Stimulated activated CD8-positive, alpha-beta memory T cell treated with anti-CD3 and anti-CD28 coated beads, Interleukin-15, amount 100 ng/mL, for 4 hours (primary cell): ENCODE results near the gene BPIFB6.

Experiments used
- DNase-seq, 2 donors: peaks; one replicate each; pipeline ENCODE4 v3.0.0-alpha.2; 2020; ENCODE audit warnings: low read depth in 2 of 2

The BPIFB6 gene

DNA sequence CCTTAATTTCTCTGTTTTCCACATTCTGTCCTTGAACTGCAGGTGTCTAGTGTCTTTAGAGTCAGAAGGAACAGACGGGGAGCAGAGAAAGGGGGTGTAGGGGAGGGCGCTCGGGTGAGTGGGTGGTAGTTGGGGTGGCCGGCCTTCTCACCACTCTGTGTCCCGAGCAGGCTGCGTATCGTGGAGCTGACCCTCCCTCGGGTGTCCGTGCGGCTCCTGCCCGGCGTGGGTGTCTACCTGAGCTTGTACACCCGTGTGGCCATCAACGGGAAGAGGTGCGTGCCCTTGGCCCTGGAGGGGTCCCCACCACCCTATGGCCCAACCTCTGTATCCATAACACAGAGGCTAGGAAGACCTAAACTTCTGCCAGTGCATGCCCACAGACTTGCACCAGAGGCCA, 53.3 kb downstream of the BPIFB6 start:
- DNase-seq: no peak

GRCh38 chr20:33086052-33086722, 54.7 kb downstream of the BPIFB6 start:
- no peak for DNase-seq

DNA sequence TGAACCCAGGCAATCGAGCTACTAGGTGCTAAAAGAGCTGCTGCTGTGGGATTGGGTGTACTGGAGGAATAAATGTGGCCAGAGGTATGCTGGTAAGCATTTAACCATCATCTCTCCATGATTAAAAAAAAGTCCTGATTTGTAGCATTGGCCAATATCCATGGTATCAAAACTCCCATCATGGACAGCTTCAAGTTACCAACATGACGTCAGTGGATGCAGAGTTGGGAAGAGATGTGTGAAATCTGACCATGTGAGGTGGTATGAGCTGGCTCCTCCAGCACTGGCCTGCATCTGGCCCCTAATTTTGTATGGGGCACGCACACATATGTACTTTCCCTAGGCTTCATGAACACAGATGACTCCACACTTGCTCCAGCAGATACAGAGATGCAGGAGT, 59.7 kb downstream of the BPIFB6 start:
- no peak for DNase-seq

DNA sequence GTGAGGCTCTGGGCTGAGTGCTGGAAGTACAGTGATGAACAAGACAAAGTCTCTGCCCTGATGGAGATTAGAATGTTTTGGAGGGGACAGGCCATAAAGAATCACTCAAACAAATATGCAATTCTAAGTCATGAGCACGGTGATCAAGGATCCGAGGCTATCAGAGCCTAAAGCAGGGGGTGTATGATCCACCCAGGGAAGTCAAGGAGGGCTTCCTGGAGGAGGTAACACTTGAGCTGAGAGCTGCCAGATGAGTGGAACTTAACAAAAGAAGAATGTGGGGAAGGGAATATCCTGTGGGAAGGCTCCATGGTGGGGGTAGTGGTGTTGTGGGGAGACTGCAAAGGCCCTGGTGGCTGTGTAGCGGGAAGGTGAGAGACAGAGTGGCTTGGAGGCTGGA, 60.2 kb downstream of the BPIFB6 start:
- DNase-seq: no peak

GRCh38 chr20:33092361-33092760, 60.9 kb downstream of the BPIFB6 start:
- DNase-seq: no peak

DNA sequence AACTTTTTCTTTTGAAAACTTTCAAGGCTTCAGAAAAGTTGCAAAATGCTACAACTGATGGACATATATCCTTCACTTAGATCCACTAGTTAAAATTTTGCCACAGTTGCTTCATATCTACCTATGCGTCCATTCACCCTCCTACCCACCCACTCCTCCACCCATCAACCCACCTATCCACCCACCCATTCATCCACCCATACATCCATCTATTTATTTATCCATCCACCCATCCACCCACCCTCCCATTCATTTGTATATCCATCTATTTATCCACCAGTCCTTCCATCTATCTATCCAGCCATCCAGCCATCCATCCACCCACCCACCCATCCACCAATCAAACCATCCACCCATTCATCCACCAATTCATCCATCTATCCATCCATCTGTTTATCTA, 61.6 kb downstream of the BPIFB6 start:
- no peak for DNase-seq

- DNase-seq: no peak
Observed at GRCh38 chr20:33093582-33093981, 62.1 kb downstream of the BPIFB6 start.
